T-helper 9 cell (primary cell): ENCODE results near the gene GOLGA5.

Experiments used
- DNase-seq: peaks from one replicate; pipeline ENCODE4 v3.0.0-alpha.2; 2020

The GOLGA5 gene

GRCh38 chr14:92880851-92881250 is 86.7 kb downstream of the GOLGA5 start:
- no peak for DNase-seq

GRCh38 chr14:92883066-92883465 is 89.0 kb downstream of the GOLGA5 start:
- no peak for DNase-seq

- DNase-seq = no peak
These were observed 90.3 kb downstream of the GOLGA5 start for GRCh38 chr14:92884410-92884809.

- no peak for DNase-seq
These were observed 91.4 kb downstream of the GOLGA5 start for GRCh38 chr14:92885279-92886061.

- no peak for DNase-seq
These were observed 92.2 kb downstream of the GOLGA5 start for GRCh38 chr14:92886337-92886736.

GRCh38 chr14:92887157-92887556 is 93.1 kb downstream of the GOLGA5 start:
- DNase-seq = no peak

GRCh38 chr14:92888896-92889295 is 94.8 kb downstream of the GOLGA5 start:
- DNase-seq = no peak
